HTR-8/SVneo (cell line): Measurements from ENCODE around the gene SLC18A3.

Experiments
- DNase-seq: peaks from one replicate; pipeline ENCODE4 v3.0.0; 2011; ENCODE audit warnings: low spot score, mixed read lengths; ENCODE audit not compliant: insufficient read length
- FAIRE-seq: peaks from 2 replicates; lab custom pipeline; 2011; peaks lifted over from hg19 to GRCh38; lab: Jason Lieb, UNC

SLC18A3 gene

DNA sequence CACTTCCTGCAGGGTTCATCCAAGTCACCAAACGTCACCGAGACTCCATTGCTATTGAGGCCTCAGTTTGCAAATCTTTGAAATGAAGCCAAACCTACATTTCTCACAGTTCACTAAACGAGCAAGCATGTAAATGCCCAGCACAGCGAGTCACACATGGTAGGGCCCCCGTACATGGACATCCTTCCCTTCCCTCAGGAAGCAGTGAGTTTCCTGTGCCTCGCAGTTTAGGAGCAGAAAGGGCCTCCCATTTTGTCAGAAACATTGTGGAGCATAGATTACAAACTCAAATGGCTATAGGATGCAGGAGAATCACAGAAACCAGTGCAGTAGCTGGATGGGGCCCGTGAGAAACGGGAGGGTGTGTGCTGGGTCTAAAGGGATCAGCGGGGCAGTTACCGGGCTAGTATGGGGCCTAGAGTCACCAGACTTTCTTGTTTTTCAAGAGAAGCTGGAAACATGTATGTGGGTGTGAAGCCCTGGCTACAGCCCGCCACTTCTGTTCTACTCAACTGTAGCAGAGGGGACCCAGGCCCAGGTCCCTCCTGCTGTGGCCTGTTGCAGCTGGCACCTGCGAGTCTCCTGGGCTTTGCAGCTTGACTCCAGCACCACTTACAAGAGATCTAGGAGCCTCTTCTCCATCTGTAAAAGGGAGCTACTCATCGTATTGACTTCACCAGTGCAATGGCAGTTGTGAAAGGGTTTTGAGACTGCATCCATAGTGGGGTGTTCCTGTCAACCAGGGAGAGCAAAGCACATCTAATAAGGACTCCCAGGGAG lies 14.2 kb upstream of the SLC18A3 start:
- DNase-seq: no peak
- no peak for FAIRE-seq

DNA sequence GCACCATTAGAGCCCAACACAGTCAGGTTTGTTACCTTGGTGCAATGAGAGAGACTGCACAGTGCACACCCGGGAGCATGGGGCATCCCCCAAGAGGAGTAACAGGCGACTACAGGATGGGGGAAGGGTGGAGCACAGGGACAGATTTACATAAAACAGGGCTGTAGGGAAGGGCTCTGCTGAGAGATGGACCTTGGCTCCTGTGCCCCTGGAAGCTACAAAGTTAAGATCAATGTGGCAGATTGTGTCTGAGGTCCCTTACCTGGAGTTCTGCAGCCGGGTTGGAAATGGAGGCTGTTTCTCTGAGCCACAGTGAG lies 13.7 kb upstream of the SLC18A3 start:
- FAIRE-seq (no peak), DNase-seq (no peak)

DNA sequence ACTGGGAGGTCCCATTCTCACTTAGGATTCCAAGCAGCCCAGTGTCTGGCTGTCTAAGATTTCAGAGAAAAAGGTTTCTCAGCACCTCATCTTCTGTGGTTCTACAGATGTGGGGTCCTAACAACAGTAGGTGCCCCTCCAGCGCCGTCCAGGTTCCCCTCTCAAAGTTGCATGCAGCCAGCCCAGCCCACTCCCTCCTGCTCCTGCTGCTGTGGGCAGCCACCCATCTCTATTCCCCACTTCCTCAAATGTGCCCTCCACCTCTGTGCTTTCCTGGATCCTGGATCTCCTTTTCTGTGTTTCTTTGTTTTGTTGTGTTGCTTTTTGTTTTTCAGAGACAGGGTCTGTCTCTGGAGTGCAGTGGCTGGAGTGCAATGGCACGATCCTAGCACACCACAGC lies 13.3 kb upstream of the SLC18A3 start:
- no peak for DNase-seq
- FAIRE-seq: no peak

DNA sequence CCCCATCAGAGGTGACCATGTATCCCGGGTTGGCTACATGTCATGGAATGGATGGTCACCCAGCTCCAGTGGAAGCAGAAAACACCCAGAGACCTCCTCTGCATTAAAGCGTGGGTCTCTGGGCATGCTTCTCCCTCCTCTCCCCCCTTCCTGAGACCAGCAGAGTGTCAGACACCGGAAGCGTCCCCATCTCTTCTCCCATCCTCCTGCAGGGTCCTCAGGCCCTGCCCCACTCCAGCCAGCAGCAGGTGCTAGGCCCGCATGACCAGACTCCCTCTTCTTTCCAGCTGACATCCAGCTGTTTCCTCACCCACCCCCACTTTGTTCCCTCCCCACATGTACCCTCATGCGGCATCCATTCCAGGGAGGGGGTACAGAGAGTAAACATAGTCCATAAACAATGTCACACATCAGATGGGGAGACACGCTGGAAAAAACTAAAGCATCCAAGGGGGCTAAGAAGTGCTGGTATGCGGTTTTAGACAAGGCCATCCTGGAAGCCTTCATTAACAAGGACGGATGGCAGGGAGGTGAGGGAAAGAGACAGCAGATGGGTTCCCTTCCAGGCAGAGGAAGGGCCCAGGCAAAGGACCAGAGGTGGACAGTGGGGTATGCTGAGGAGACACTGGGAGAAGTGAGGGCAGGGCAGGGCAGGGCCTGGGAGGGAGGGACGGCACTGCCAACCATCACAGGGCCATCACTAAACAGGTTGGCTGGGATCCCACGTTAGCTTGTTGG lies 12.5 kb upstream of the SLC18A3 start:
- DNase-seq: no peak
- FAIRE-seq: no peak

DNA sequence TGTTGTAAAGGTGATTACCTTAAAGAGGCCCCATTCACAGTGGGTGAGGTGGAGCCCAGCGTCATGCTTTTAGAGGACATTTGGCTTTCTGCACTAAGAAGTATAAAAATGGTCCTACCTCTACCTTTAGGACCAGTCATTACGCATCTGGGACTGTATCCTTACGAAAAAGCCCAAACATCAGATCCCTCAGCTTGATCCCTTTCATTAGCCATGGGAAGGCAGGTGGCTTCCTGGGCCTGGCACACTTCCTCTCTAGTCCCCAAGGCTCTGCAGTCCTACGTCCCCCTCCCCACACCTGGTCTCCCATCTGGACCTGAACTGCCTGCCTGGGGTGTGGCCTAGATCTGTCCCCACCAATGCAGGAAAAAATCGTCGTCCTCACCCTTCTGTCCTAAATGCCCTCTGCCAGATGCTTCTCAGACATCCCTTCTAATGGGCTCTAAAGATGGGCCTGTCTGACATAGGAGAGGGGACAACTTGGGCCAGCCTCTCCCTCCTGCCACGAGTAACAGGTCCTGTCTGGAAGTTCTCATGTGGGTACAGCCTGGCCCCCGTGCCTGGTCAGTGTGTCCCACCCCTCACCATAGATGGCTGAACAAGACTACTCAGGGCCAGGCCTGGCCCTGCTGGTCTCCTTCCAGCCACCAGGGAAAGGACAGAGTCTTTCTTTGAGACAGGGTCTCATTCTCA lies 11.8 kb upstream of the SLC18A3 start:
- no peak for FAIRE-seq
- no peak for DNase-seq

DNA sequence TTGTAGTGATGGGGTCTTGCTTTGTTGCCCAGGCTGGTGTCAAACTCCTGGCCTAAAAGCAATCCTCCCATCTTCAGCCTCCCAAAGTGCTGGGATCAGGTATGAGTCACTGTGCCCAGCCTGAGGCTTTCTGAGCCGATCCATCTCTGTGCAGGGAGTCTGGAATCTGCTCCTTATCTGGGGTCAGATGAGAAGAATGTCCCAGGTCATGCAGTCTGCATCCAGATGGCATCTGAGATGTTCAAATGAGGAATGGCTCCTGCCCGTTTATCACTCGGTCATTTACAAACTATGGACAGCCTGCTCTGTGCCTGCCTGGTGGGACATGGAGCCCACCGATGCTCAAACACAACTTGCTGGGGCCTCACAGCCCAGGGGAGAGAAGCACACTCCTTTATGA lies 11.1 kb upstream of the SLC18A3 start:
- DNase-seq (no peak), FAIRE-seq (no peak)

DNA sequence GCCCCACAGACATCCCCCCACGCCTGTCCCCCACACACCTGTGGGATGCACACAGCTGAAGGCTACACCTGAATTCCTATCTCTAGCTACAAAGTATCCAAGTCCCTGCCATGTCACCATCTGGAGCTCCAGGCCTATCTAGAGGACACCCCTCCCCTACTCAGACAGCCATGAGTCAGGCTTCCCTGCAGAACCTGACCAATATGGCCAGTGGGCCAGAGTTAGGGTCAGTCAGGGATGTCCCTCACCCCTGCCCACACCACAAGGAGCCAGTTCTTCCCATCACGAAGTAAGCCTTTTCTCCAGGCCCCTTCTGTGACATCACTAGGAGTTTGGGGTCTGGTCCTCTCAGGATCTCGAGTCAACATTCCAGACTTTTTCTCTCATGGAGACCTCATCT lies 10.6 kb upstream of the SLC18A3 start:
- FAIRE-seq (no peak), DNase-seq (no peak)

DNA sequence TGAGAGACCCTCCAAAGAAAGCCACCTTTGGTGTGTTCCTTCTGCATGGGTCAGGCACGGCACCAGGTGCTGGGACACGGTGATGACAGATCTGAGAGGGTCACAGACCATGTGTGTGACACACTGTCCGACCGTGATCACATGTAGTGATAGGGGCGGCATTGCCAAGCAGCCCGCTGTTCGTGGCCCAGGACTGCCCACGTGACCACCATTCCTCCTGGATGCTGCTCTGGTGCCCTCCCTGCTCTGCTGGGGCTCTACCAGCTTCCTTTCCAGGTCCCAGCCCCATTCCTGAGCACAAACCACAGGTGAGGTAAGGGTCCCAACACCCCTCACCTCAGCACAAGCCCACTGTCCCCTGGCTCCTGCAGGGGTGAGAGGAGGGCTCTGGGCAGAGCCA lies 10.1 kb upstream of the SLC18A3 start:
- DNase-seq (no peak), FAIRE-seq (peak; percentile 33)

DNA sequence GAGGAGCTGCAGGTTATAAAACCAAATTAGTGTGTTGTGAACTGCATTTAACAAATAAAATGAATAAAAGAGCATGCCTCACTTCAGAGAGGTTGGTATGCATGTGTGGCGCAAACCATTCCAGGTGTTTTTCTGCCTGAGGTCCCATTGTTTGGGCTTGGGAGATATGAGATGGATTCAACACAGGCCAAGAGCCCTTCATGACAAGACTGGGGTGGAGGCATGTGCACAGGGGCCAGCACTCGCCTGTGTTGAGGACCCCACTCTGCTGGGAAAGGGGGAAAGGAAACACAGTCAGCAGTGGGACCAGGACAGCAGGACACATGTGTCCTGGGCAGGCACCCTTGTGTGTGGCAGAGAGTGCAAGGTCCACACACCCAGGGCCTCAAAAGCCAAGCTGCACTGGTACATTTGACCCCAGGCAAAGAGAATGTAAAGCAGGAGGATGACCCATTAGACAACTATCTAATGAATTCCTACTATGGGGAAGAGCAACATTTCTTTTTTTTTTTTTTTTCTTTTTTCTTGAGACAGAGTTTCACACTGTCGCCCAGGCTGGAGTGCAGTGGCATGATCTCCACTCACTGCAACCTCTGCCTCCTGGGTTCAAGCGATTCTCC lies 9.2 kb upstream of the SLC18A3 start:
- FAIRE-seq (no peak), DNase-seq (no peak)

DNA sequence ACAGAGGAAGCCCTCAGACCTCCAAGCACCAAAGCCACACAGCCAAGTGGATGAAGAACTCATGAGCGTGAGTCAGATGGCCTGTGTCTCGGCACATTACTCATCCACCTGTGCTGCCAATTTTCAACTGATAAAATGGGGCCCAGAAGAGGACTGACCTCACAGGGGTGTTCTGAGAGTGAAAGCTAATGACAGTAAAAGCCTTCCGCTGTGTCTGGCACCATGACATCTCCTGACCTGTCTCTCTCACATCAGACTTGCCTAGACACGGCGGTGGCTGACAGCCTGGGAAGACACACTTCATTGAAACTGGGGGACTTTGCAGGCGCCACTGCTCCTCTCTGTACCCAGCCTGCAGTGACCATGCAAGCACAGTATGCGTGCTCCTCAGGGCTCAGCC lies 8.3 kb upstream of the SLC18A3 start:
- DNase-seq: no peak
- FAIRE-seq: no peak

DNA sequence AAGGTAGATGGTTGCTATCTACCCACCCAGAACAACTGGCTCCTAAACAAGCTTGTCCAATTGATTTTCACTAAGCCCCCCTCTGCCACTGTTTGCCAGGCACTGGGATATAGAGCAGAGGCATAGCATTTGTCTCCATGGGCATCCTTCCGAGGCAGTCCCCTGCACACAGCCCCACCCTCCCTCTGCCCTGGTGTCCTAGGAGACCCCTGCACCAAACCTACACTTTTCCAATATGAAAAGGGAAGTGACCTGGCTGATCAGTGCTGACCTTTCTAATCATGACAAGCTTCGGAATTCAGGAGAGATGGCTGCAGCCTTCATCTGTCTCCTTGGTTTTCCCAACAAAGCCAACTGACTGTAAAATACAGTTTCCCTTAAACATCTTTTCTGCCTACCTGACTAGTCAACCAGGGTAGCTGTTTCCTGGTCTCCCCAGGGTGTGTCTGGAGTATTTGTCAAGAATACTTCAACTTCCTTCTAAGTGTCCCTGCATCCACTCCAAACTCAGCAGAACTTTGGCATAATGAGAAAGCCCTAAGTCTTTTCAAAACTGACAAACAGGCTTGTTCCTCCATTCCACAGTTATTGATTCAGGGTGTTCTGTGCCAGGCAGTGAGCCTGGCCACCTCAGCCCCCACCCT lies 7.6 kb upstream of the SLC18A3 start:
- no peak for DNase-seq
- peak; percentile 33 for FAIRE-seq

DNA sequence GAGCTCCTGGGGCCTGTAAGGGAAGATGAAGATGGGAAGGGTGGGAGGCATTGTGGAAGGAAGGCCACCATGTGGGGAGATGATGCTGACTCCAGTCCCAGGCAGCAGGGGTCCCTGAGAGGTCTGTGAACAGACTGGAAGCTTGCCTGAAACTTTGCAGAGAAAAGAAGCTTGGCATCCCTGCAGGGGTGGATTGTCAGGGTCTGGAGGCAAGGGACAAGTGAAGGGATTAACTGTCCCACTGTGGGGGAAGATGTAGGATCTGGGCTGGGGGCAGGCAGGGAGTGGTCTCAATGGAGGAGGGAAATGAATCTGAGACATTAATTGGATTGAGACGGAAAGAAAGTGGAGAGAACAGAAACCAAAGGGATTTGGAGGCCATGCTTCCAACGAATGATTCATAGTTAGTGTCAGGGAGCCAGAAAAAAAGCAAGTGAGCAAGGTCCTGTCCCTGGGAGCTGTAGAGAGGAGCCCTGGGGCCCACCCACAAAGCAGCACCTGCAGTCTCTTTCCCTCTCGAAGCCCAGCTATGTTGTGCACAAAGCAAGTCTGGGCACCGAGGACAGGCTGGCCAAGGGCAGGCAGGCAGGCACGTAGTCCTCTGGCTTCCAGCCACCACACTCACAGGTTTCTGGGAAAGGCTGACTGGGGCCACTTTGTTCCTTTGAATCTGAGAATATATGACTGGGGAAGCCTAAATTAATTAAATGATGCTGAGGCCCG lies 4.7 kb upstream of the SLC18A3 start:
- FAIRE-seq (no peak), DNase-seq (no peak)

DNA sequence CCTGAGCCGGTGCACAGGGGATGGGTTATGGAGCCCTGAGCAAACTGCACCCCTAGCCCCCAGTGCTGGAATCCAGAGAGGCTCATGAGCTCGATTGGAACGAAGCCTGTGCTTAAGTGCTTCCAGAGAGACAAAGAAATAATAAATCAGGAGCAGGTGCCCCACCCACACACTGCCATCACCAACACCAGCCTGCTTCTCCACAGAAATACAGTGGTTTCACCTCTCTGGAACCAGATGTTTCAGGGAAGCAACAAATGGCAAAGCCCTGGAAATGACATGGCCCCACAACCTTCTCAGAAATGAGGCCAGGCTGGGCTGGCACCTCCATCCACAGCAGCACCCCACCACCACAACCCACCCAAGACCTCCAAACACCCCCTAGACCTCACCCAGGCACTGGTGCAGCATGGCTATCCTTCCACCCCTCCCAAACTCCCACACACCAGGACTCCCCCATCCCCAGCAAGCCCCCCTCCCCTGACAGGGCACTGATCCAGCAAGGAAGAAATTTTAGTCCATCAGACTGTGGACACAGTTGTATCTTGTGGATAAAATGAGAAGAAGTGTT lies 4.1 kb upstream of the SLC18A3 start:
- FAIRE-seq: no peak
- DNase-seq: no peak

DNA sequence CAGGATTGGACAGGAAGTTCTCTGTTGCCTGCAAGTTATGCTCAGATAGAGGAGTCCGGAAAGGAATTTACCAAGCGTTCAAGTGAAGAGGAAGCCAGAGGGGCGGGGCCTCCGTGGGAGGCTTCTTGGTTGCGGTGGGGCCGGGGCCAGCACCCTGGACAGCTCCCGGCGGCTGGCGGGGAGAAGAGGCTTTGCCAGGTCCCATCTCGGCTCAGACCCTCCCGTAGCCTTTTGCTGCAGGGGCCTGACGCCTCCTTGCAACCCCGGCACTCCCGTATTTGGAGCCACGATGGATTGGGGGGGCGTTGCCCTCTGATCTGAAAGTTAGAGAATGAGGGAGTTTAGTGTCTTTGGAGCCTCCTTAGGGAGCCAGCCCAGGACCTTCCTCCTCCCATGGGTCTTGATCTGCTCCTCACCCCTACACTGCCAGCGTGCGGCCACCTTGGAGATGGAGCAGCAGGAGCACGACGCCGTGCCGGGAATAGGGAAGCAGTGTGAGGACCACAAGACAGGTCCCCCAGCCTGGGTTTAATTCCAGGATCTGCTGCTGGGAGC lies 3.1 kb upstream of the SLC18A3 start:
- DNase-seq (peak; percentile 80), FAIRE-seq (no peak)

DNA sequence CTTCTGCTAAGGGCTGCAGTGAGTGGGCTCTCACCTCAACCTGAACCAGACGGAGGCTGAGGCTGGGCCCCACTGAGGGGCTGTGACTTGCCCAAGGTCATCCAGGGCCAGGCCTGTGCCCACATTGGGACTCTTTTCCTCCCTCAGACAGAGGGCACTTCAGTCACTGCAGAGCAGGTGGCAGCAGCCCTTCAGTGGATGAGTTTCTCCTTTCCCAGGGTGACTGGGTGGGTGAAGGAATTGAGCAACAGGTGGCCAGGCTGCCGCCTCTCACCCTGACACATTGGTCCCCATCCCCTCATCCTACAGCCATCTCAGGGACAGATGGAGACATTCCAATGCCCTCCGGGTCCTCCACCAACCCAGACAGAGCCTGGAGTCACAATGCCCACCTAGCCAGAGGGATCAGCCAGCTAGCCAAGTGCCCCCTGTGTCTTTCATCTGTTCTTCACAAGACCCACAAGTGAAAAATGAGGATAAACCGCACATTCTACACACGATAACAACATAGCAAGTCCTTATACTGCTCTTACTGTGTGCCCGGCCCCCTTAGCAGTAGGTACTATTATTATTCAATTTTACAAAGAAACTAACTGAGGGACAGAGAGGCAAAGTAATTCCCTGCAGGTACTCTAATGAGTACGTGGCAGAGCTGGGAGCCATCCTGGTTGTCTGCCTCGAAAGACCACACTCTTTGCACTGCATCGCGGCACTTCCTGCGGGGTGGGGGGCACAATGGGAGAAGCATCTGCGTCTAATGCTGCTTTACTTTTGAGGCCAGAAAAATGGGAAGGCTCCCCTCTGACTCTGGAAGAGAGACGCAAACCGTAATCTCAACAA lies 1.7 kb upstream of the SLC18A3 start:
- DNase-seq: no peak
- no peak for FAIRE-seq

DNA sequence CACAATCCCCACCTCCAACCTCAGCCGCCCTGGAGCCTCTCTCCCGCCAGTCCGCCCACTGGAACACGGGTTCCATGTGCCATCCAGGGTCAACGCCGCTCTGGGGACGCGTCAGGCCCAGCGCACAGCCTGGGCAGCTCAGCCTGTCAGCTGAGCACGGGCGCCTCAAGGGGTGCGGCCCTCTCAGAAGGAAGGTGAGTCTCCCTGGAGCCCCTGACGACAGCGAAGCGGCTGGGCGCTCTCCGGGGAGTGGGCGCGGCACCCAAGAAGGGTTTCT lies 1.2 kb upstream of the SLC18A3 start:
- no peak for FAIRE-seq
- DNase-seq: no peak

DNA sequence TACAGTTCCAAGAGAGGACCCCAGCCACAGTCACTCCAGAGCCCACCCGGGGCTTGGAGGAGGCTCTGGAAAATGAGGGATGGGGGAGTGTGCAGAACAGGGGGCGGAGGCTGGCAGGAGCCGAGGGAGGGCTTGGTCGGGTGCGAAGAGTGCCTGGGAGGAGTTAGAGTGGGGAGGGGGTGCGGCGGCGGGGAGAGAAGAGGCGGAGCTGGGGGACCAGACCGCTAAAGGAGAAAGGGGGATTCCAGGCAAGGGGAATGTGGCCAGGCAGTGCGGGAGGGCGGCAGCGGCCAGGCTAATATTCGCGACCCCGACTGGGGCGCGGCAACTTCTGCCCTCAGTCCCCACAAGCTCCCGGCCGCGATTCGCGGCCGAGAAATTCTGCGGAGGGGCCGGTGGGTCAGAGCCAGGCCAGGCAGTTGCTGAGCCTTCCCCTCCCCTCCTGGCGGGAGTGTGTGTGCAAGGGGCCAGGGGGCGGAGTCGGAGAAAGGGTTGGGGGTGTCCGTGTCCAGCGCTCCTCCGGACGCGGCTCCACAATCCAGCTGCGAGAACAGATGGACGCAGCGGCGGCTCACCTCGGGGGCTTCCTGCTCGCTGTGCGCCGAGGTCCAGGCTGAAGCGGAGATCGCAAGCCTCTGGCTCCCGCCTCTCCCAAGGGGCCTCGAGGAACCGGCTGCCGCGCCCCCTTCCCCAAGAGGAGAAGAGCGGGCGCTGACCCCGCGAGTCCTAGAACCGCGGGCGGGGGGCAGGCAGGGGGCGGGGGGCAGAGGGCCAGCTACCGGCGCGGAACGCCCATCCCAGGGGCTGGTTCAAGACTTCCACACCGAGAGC lies 612 bp upstream of the SLC18A3 start:
- no peak for DNase-seq
- FAIRE-seq: no peak
